ENCODE measurements around the gene MYO3B. TPM values are rescaled to one million over a fixed set of nuclear protein-coding genes. Genes with fewer than 3 reads are reported as not detected.

MYO3B gene
- total and polyA plus RNA-seq, 8 donors = 0.38 to 1.3 (median 0.52) TPM

- Histone ChIP-seq H3K9me3 (no peaks in the 10 kb centered on the region), H3K27me3 (no peaks in the 10 kb centered on the region), H3K4me3 (no peak overlapping the region), H3K27ac (no peak overlapping the region), H3K4me1 (no peaks in the 10 kb centered on the region), H3K36me3 (no peaks in the 10 kb centered on the region)
- 45 to 51% methylated on average over 2 of the region's 2 CpGs for WGBS, 2 donors
- no peak for TF ChIP-seq CTCF (IDR thresholded peaks at IDR 0.05)
- intact Hi-C loops (cut with DNase I) = no loop called here
- no peak for ATAC-seq
- no peak for FAIRE-seq
- DNase-seq = no peak
Measured at GRCh38 chr2:170512266-170512665, 334.3 kb downstream of the MYO3B start.

- Histone ChIP-seq H3K27ac (no peak overlapping the region), H3K36me3 (no peaks in the 10 kb centered on the region), H3K4me1 (no peaks in the 10 kb centered on the region), H3K9me3 (no peaks in the 10 kb centered on the region), H3K27me3 (no peaks in the 10 kb centered on the region), H3K4me3 (no peak overlapping the region)
- intact Hi-C loops (cut with DNase I) = no loop called here
- no peak for DNase-seq
- no peak for TF ChIP-seq CTCF (IDR thresholded peaks at IDR 0.05)
- FAIRE-seq = no peak
- WGBS, 2 donors = 52 to 59% methylated on average over 5 of the region's 5 CpGs
- ATAC-seq = no peak
Measured at GRCh38 chr2:170514140-170514539, 336.2 kb downstream of the MYO3B start.

GRCh38 chr2:170517538-170517937 is 339.6 kb downstream of the MYO3B start:
- TF ChIP-seq CTCF (IDR thresholded peaks at IDR 0.05) = no peak
- FAIRE-seq = no peak
- ATAC-seq = no peak
- no peak for DNase-seq
- intact Hi-C loops (cut with DNase I) = no loop called here
- 65% methylated on average over 1 of the region's 1 CpG for WGBS, 2 donors
- H3K9me3 ChIP-seq = no peaks in the 10 kb centered on the region
- H3K36me3 ChIP-seq = no peaks in the 10 kb centered on the region
- H3K27ac ChIP-seq = no peak overlapping the region
- H3K27me3 ChIP-seq = no peaks in the 10 kb centered on the region
- H3K4me1 ChIP-seq = no peaks in the 10 kb centered on the region
- H3K4me3 ChIP-seq = no peak overlapping the region

GRCh38 chr2:170518911-170519310 is 341.0 kb downstream of the MYO3B start:
- no peak for FAIRE-seq
- intact Hi-C loops (cut with DNase I) = no loop called here
- WGBS, 2 donors = 77 to 83% methylated on average over 2 of the region's 2 CpGs

GRCh38 chr2:170521299-170521698 is 343.4 kb downstream of the MYO3B start:
- WGBS, 2 donors = 59 to 77% methylated on average over 2 of the region's 2 CpGs
- DNase-seq (no peak), FAIRE-seq (no peak), ATAC-seq (no peak)
- intact Hi-C loops (cut with DNase I) = no loop called here
- H3K4me3 ChIP-seq = no peak overlapping the region
- H3K36me3 ChIP-seq = no peaks in the 10 kb centered on the region
- no peaks in the 10 kb centered on the region for H3K27me3 ChIP-seq
- H3K9me3 ChIP-seq = no peaks in the 10 kb centered on the region
- H3K4me1 ChIP-seq = no peaks in the 10 kb centered on the region
- TF ChIP-seq CTCF (IDR thresholded peaks at IDR 0.05) = no peak
- no peak overlapping the region for H3K27ac ChIP-seq

More at GRCh38 chr2:170518911-170519310, 341.0 kb downstream of the MYO3B start:
- no peaks in the 10 kb centered on the region for H3K9me3 ChIP-seq
- no peak for ATAC-seq
- no peaks in the 10 kb centered on the region for H3K36me3 ChIP-seq
- no peaks in the 10 kb centered on the region for H3K4me1 ChIP-seq
- no peak for TF ChIP-seq CTCF (IDR thresholded peaks at IDR 0.05)
- DNase-seq = no peak
- no peaks in the 10 kb centered on the region for H3K27me3 ChIP-seq
- H3K4me3 ChIP-seq = no peak overlapping the region
- H3K27ac ChIP-seq = no peak overlapping the region

Data from pancreas (tissue), 10 donors.